ENCODE data around the gene C2orf76.
"Not testable (repeated sequence)": the region's sequence is repeated elsewhere in the genome, so short reads cannot be mapped to it uniquely, and the experiment has no call there.

The C2orf76 gene

GRCh38 chr2:119377993-119378345 lies 11.3 kb upstream of the C2orf76 start:
- DNase-seq (ENCODE audit: extremely low read depth in 1 of 2, low read depth in 1 of 2) = no peak

DNA sequence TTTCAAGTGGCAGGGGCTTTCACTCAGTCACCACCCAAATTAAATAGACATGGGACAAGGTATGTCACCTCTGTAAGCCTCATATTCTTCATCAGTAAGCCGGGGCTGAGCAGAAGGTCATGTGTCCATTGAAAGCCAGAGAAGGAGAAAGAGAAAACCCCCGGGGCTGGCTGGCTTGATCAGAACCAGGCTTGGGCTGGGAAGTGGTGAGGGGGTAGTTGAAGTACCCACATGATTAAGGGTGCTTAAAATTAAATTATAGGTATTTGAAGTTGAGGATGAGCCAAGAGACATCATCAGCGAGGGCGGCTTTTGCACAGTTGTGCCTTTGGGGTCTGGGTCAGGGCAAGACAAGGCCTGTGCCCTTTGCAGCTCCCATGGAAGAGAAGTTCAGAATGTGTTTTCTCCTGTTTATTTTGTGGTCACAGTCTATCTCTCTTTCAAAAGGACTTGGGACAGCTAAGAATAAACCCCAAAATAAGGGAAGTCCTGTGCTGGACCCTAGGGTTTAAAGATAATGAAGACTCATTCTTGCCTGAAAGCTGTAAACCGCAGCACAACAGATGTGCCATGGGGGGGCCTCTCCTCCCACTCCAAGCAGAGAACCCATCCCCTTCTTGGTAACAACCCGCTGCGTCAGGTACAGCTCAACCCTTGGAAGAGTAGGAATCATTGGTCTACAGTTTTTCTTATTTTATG lies 10.8 kb upstream of the C2orf76 start:
- no peak for DNase-seq (ENCODE audit: extremely low read depth in 1 of 2, low read depth in 1 of 2)

- no peak for DNase-seq (ENCODE audit: extremely low read depth in 1 of 2, low read depth in 1 of 2)
Measured at GRCh38 chr2:119376810-119377209, 10.2 kb upstream of the C2orf76 start.

DNA sequence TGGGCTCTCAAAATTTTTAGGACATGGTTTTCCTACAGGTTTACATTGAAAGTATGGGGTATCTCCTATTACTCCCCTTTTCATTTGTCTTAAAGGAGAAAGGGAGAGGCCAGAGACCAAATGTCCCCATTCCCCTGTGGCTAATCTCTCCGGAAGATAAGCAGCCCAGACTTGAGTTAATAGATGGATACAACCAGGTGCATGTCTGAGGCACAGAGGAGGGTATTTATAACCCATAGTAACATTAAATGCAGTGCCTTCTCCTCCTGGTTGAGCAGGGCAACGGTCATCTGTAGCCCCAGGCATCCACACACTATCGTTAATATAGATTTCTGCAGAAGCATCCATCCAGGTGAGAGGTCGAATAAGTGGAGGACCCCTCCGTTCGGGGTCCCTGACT lies 9.8 kb upstream of the C2orf76 start:
- DNase-seq (ENCODE audit: extremely low read depth in 1 of 2, low read depth in 1 of 2) = not testable (repeated sequence)

DNA sequence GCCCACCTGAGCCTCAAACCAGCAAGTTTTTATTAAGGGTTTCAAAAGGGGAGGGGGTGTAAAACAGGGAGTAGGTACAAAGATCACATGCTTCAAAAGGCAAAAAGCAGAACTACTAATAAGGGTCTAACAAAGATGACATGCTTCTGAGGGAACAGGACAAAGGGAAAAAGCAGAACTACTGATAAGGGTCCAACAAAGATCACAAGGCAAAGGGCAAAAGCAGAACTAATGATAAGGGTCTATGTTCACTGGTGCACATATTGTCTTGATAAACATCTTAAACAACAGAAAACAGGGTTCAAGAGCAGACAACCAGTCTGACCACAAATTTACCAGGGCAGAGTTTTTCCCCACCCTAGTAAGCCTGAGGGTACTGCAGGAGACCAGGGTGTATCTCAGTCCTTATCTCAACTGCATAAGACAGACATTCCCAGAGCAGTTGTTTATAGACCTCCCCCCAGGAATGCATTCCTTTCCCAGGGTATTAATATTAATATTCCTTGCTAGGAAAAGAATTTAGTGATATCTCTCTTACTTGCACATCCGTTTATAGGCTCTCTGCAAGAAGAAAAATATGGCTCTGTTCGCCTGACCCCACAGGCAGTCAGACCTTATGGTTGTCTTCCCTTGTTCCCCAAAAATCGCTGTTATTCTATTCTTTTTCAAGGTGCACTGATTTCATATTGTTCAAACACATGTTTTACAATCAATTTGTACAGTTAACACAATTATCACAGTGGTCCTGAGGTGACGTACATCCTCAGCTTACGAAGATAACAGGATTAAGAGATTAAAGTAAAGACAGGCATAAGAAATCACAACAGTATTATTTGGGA lies 7.5 kb upstream of the C2orf76 start:
- not testable (repeated sequence) for DNase-seq (ENCODE audit: extremely low read depth in 1 of 2, low read depth in 1 of 2)

- no peak for DNase-seq (ENCODE audit: extremely low read depth in 1 of 2, low read depth in 1 of 2)
Measured at GRCh38 chr2:119372778-119373568, 6.3 kb upstream of the C2orf76 start.

GRCh38 chr2:119371111-119371510 lies 4.5 kb upstream of the C2orf76 start:
- no peak for DNase-seq (ENCODE audit: extremely low read depth in 1 of 2, low read depth in 1 of 2)

- no peak for DNase-seq (ENCODE audit: extremely low read depth in 1 of 2, low read depth in 1 of 2)
Measured at GRCh38 chr2:119369845-119370244, 3.2 kb upstream of the C2orf76 start.

GRCh38 chr2:119367472-119368099 lies 952 bp upstream of the C2orf76 start:
- DNase-seq (ENCODE audit: extremely low read depth in 1 of 2, low read depth in 1 of 2) = peak; percentile 38 to 45

- no peak for DNase-seq (ENCODE audit: extremely low read depth in 1 of 2, low read depth in 1 of 2)
Measured at GRCh38 chr2:119366161-119366648, 429 bp downstream of the C2orf76 start.

DNA sequence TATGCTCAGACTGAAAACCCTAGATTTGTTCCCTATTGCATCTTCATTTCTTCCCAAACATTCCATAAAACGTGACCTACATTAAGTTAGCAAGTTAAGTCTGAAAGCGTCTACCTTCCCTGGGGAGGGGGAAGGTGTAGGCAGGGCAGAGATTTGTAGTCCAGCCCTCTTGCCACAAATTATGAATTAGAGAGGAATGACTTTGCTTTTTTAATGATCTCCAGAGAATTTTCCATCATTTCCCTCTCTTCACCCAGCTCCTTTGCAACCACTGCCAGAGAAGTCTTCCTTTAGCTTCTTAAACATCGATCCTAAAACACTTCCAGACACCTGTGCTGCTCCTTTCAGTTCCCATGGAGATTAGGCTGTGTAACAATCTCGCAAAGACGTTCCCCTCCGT lies 1.2 kb downstream of the C2orf76 start:
- DNase-seq (ENCODE audit: extremely low read depth in 1 of 2, low read depth in 1 of 2) = no peak

DNA sequence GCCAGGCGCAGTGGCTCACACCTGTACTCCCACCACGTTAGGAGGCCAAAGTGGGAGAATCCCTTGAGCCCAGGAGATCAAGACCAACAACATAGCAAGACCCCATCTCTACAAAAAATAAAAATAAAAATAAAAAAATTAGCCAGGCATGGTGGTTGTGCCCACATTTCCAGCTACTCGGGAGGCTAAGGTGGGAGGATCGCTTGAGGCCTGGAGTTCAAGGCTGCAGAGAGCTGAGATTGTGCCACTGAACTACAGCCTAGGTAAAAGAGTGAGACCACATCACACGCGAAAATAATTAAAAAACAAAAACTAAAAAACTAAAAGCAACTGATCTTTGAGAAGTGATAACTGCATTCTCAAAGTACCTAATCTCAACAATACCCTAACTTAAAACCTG lies 1.8 kb downstream of the C2orf76 start:
- DNase-seq (ENCODE audit: extremely low read depth in 1 of 2, low read depth in 1 of 2) = no peak

DNA sequence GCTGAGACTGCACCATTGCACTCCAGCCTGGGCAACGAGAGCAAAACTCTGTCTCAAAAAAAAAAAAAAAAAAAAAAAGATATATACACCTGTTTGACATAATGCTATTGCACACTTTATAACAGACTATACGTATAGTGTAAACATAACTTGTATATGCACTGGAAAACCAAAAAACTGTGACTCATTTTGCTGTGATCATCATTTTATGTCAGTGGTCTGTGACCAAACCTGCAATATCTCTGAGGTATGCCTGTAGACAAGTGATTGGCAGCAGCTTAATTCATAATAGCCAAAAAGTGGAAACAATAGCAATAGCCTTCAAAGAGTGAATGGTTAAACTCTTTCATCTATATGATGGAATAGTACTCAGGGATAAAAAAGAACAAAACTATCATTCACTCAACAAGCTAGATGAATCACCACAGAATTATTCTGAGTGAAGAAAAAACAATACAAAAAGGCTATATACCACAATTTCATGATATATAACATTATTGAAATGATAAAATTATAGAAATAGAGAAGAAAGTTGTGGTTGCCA lies 6.1 kb downstream of the C2orf76 start:
- no peak for DNase-seq (ENCODE audit: extremely low read depth in 1 of 2, low read depth in 1 of 2)

DNA sequence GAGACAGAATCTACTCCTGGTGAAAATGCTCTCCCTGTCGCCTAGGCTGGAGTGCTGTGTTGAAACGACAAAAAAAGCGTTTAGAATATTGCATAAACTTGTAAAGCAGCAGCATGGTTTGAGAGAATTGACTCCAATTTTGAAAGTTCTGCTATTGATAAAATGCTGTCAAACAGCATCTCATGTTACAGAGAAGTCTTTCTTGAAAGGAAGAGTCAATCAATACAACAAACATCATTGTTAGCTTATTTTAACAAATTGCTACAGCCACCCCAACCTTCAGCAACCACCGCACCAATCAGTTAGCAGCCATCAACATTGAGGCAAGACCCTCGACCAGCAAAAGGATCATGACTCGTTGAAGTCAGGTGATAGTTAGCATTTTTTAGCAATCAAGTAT lies 6.9 kb downstream of the C2orf76 start:
- no peak for DNase-seq (ENCODE audit: extremely low read depth in 1 of 2, low read depth in 1 of 2)

- no peak for DNase-seq (ENCODE audit: extremely low read depth in 1 of 2, low read depth in 1 of 2)
Measured at GRCh38 chr2:119354860-119355259, 11.8 kb downstream of the C2orf76 start.

DNA sequence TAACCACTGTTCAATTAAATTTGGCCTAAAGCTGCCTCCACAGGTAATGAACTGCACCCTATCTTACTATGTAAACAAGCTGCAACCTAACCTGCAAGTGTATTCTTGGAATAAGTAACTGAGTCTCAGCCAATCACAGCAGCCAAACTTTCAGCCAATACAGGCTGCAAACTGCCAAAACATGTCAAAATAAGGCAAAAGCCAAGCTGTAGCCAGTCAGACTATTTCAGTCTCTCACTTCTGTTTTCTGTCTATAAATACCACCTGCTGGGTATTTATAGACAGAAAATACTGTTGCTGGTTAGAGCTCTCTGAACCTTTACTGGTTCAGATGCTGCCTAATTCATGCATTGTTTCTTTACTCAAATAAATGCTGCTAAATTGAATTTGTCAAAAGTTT lies 14.3 kb downstream of the C2orf76 start:
- no peak for DNase-seq (ENCODE audit: extremely low read depth in 1 of 2, low read depth in 1 of 2)

GRCh38 chr2:119350311-119350998 lies 16.2 kb downstream of the C2orf76 start:
- no peak for DNase-seq (ENCODE audit: extremely low read depth in 1 of 2, low read depth in 1 of 2)

DNA sequence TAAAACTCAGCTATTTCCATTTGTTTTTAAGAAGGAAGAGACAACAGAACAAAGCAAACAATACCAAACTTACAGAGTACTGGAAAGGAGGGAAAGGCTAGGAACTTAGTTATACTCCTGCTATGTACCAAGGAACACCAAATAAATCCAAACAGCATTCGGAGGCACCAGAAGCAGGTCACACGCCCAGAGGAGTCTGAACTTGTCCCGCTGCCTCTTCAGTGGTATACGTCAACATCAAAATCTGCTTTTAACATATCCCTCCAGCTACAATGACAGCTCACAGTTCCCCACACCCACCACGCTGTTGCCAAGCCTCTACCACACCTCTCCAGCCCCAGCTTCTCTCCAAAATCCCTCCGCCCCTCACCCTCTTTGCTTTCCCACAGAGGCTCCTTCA lies 17.3 kb downstream of the C2orf76 start:
- no peak for DNase-seq (ENCODE audit: extremely low read depth in 1 of 2, low read depth in 1 of 2)

DNA sequence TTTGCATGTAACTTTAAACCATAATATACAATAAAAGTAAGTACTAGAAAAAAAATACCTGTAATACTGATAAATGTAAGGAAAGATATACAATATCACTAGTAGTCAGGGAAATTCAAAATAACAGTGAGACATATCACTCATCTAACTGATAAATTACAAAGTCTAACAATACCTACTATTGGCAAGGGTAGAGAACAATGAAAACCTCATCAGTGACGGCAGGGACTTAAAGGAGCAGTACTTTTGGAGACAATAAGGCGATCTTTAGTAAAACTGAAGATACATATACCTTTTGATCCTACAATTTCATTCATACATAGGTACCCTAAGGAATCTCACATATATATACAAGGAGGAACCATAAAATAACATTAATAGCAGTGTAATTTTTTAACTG lies 24.9 kb downstream of the C2orf76 start:
- DNase-seq (ENCODE audit: extremely low read depth in 1 of 2, low read depth in 1 of 2) = no peak

DNA sequence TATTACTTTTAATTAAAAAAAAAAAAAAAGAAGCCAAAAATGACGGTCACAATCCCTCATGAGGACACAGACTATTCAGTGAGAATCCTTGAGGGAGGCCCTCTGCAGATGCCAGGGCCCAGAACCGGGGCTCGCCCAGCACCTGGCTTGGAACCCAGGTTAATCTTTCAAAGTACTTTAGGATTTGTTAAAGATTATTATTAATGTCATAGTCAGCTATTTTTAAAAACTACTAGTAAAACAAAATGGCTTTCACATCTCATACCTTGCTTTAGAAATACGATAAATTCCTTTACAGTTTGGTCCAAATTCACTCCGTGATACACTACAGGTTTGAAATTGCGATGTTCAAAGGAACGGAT lies 27.1 kb downstream of the C2orf76 start:
- DNase-seq (ENCODE audit: extremely low read depth in 1 of 2, low read depth in 1 of 2) = no peak

Measured in stimulated activated CD8-positive, alpha-beta memory T cell treated with anti-CD3 and anti-CD28 coated beads, Interleukin-7, amount 100 ng/mL, for 48 hours (primary cell).